Eye (tissue), 1 donor: ENCODE data around the gene ZNF775.
A peak's percentile ranks its signal among the peaks of the same experiment; 100 is the strongest.

Experiments
- DNase-seq: peaks from one replicate; pipeline ENCODE4 v3.0.0-alpha.2; 2015

Gene ZNF775

GRCh38 chr7:150378853-150379440 lies at the start of gene ZNF775:
ZNF775 (plus strand) TSS chr7:150379330; CDS start chr7:150388471, 9,141 bp downstream.
- peak; percentile 98 for DNase-seq

DNA sequence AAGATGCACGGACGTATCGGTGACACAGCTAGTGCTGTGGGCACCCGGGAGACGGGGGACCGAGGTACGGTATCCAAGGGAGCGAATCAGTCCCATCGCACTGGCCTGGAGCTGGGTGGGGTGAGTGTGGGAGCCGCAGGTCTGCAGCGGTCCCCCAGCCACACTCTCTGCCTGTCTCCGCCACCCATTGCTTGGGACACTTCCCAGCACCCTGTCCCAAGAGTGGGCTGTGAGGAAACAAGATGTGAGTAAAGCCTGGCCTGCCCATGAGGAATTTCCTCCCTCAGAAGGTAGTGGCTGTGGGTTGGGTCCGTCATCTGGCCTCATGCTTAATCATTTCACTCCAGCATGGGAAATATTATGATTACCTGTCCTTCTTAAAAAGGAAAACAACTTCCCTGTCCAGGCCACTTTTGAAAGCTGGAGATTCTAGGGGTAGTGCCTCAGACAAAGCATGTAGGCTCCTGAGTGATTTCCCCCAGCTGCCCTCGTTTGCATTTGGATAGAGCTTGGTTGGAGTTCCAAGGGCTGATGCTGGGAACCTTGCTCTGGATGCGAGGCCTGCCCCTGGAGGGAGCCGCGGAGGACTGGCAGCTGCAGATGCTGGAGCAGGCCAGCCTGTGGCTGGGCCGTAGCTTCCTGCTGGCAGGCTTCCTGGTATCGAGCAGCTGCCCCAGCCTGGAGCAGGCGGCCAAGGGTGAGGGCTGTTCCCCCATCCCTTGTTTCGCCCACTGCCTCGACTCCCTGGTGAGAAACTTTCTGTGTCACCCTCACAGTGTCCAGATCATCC lies 49.6 kb upstream of the ZNF775 start:
- no peak for DNase-seq

GRCh38 chr7:150330211-150330885 lies 48.8 kb upstream of the ZNF775 start:
- DNase-seq: no peak

- no peak for DNase-seq
Observed at GRCh38 chr7:150332852-150333635, 46.1 kb upstream of the ZNF775 start.

DNA sequence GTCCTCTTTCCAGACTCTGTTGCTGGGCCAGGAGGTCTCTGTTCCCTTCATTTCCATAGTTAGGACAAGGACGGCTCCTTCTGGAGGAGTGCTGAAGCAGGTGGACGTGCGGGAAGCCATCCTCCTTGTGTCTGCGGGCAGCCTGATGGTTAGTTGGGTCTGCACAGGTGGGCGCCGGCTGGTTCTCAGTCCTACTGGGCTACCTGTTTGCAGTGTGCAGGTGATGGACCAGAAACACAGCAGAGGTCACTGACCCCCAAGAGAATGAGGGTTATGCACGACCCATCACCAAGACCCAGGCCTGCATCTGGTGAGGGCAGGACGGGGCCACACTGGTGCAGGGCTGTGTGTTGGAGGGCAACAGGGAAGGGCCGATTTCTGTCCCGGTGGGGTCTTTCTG lies 45.5 kb upstream of the ZNF775 start:
- DNase-seq: no peak

DNA sequence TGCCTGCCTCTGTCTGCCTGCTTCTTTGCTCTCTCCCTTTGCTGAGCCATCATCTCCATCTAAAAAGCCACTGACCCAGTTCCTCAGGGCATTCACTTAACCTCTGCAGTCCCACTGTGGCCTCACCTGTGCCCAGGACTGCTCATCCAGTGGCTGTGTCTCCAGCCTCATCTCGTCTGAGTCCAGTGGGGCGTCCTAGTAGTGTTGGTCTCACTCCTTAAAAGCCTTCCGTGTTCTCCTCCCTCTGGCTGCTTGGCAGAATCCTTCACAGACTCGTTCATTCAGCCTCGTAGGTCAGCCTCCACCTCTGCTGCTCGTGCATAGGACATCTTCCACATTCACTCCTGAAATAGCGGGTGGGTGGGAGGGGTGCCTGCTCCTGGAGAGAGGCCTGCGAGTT lies 45.0 kb upstream of the ZNF775 start:
- no peak for DNase-seq

GRCh38 chr7:150335108-150335773 lies 43.9 kb upstream of the ZNF775 start:
- DNase-seq: no peak

- DNase-seq: peak; percentile 47
Observed at GRCh38 chr7:150335774-150336112, 43.4 kb upstream of the ZNF775 start.

DNA sequence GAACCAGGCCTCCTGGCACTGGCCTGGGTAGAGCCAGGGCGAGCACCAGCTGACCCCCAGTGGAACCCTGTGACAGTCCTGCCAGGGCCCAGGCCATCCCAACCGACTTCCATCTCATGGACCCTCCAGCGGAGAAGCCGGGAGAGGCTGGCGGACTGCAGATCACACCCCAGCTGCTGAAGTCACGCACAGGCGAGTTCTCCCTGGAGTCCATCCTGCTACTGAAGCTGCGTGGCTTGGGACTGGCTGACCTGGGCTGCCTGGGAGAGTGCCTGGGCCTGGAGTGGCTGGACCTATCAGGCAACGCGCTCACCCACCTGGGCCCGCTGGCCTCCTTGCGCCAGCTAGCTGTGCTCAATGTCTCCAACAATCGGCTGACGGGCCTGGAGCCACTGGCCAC lies 42.4 kb upstream of the ZNF775 start:
- no peak for DNase-seq

- no peak for DNase-seq
Observed at GRCh38 chr7:150337179-150337578, 42.0 kb upstream of the ZNF775 start.

DNA sequence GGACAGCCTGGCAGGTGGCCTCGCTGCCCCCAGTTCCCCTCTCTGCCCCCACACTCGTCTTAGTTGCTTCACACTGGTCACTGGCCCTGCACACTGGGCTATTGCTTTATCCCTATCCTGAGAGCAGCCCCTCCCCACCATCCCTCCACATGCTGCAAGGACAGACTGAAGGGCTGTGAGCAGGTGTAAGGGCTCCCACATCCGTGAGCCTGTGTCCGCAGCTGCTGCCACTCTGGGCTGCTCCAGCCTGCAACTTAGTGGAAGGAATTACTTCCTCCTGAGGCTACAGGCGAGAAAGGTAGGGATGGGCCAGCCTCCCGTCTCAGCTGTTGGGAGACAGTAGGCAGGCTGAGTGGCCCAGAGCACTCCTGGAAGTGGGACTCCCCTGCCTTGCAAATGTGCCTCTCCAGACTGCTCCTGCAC lies 41.5 kb upstream of the ZNF775 start:
- no peak for DNase-seq

- no peak for DNase-seq
Observed at GRCh38 chr7:150338166-150338829, 40.8 kb upstream of the ZNF775 start.

GRCh38 chr7:150339409-150339809 lies 39.7 kb upstream of the ZNF775 start:
- DNase-seq: no peak

DNA sequence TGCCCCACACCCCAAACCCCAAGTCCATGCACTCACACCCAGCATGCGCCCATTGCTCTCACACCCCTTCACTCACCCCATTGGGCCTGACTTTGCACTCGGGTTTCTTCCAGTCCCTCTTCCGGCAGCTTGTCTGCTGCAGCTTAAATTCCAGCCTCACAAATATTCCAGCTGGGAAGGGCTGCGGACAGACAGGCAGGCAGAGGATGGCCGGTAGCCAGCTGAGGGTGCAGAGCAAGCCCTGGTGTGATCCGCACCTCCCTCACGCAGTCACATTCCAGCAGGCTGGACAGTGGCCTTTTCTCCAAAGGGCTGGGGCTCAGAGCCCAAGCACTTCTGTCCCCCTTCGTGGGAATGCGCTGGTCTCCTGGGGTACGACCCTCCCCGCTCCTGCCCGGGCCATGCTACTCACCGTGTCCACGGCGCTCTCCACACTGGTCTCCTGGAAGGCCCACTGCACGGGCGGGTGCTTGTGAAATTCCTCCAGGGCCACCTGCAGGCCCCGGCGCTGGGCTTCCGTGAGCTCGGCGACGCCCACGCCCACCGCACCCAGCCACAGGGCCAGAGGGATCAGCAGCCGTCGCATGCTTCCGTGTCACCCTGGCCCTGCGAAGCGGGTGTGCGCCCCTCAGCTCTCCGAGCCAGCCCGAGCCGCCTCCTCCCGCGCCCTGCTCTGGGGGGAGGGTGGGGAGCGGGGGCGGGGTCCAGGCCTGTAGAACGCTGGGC lies 38.9 kb upstream of the ZNF775 start:
- DNase-seq: peak; percentile 63

DNA sequence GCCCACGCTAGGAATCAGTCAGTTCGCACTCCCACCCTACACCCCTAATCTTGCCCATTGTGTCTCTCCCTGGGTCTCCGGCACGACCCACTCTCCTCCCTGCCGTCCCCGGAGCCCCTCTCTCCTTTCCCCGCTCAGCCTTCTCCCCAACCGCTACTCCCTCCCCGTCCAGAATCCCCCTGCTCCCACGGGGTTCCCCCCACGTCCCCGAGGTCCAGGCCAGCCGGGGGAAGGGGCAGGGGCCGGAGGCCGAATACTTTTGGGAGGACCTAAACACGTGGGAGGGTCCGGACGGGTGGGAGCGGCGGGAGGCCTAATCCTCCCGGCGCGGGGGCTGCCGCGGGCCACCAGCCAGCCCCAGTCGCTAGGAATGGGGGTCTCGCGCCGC lies 38.3 kb upstream of the ZNF775 start:
- peak; percentile 48 for DNase-seq

DNA sequence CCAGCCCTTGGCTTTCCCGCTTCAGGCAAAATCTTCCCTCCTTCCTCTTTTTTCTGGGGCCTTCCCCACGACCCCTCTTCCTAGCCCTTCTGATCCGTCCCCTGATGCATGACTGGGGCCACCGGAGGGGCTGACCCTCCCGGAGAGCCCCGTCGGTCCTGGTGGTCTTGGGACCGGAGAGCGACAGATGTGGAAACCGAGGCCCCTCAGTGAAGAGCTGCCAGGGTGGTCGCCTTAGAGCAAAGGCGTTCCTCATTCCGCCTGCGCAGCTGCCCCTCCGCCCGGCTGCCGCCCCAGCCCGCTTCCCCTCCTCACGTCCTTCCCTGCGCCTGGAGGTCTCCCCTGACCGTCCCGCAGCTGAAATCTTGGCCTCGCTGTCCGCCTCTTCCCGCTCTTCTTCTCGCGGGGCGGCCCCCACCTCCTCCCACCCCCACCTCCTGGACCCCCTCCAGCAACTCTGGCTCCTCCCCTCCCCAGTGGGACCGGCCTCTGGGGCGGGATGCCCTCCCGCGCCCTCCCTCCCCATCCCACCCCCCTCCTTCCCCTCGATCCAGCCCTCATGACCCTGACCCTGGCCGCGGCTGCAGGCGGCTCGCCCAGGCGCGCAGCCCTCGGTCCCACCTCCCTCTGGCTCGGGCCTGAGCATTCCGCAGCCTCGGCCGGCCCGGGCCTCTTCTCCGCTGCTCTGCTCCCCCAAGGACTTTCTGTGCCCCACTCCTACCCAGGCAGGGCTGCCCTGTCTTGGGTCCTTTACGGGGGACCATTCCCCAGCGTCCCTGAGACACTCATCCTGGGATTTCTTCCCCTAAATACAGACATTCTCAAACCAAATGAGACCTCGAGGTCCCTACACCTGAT lies 37.6 kb upstream of the ZNF775 start, which contains the start of gene RARRES2:
RARRES2 (minus strand) TSS at position 367 of the 858 bp plus-strand sequence. CDS start 1,020 bp downstream, outside the sequence.
- DNase-seq: peak; percentile 76

DNA sequence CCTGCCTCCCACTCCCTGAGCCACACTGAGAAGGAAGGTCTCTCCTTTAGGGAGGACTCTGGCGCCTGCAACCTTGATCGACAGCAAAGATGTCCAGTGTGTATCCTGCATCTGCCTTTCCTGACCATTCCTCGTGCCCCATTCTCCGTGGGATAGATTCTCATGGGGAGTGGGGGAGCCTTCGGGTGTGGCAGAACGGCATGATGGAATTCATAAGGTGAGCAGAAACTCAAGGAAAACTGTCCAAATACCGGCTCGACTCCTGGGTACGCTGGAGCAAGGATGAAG lies 37.1 kb upstream of the ZNF775 start:
- no peak for DNase-seq

GRCh38 chr7:150343225-150343624 lies 35.9 kb upstream of the ZNF775 start:
- DNase-seq: no peak

GRCh38 chr7:150344299-150344698 lies 34.8 kb upstream of the ZNF775 start:
- DNase-seq: no peak

- DNase-seq: no peak
Observed at GRCh38 chr7:150345012-150345411, 34.1 kb upstream of the ZNF775 start.

DNA sequence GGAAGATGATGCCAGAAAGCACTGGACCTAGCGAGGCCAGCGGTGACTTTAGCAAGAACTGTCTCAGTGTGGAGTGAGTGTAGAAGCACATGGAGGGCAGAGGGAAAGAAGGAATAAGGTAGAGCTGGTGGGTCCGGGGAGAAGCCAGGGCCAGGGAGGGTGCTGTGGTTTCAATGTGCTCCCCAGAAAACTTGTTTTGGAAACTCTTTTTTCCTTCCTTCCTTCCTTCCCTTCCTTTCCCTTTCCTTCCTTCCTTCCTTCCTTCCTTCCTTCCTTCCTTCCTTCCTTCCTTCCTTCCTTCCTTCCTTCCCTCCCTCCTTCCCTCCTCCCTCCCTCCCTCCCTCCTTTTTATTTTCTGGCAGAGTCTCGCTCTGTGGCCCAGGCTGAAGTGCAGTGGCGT lies 32.2 kb upstream of the ZNF775 start:
- no peak for DNase-seq
